A673 (cell line): ENCODE measurements around the gene HIGD2A. TPM values are rescaled to one million over a fixed set of nuclear protein-coding genes. Genes with fewer than 3 reads are reported as not detected.

Experiments
- BruUV-seq: library from RNA; stranded (reverse); fragments of 400-500 nt; replicated peaks from 2 replicates; lab custom pipeline; 2021; lab: Mats Ljungman, UMichigan
- CTCF ChIA-PET: fragments of 300-600 bp; sonication (Branson Sonifier 250); formaldehyde crosslinking; loops from one replicate; lab custom pipeline; 2022; ENCODE audit warnings: antibody characterized with exemption; lab: Charles Lee
- POLR2A ChIA-PET: fragments of 300-600 bp; sonication (Branson Sonifier 250); formaldehyde crosslinking; loops from one replicate; lab custom pipeline; 2022; ENCODE audit warnings: antibody characterized with exemption; ENCODE audit not compliant: low non-redundant PET; lab: Charles Lee
- DNase-seq: peaks from one replicate; pipeline ENCODE4 v3.0.0-alpha.2; 2015; ENCODE audit warnings: low spot score
- H3K27ac ChIP-seq: fragments of 200-600 bp; sonication (generic); 2 replicates; pipeline ENCODE4 v1.5.1; 2016; ENCODE audit warnings: mixed run types, low read depth, mild to moderate bottlenecking, mixed read lengths, antibody characterized with exemption, low read length; ENCODE audit not compliant: poor library complexity, severe bottlenecking
- H3K27me3 ChIP-seq: fragments of 200-600 bp; sonication (generic); replicated peaks from 2 replicates; pipeline ENCODE4 v1.6.1; 2017; ENCODE audit warnings: mixed run types, low read depth, mild to moderate bottlenecking, mixed read lengths, antibody characterized with exemption, low read length; ENCODE audit not compliant: insufficient read depth, poor library complexity
- H3K36me3 ChIP-seq: fragments of 200-600 bp; sonication (generic); 2 replicates; pipeline ENCODE4 v1.6.1; 2016; ENCODE audit warnings: mixed run types, mild to moderate bottlenecking, mixed read lengths, antibody characterized with exemption, low read length; ENCODE audit not compliant: insufficient read depth, poor library complexity, severe bottlenecking
- H3K4me1 ChIP-seq: fragments of 200-600 bp; sonication (generic); 2 replicates; pipeline ENCODE4 v1.6.1; 2017; ENCODE audit warnings: mixed run types, mild to moderate bottlenecking, mixed read lengths, antibody characterized with exemption, low read length; ENCODE audit not compliant: insufficient read depth, poor library complexity, severe bottlenecking
- H3K4me3 ChIP-seq: fragments of 200-600 bp; sonication (generic); 2 replicates; pipeline ENCODE4 v1.5.1; 2016; ENCODE audit warnings: low read depth, mixed run types, mild to moderate bottlenecking, mixed read lengths, low read length; ENCODE audit not compliant: poor library complexity, severe bottlenecking
- H3K9me3 ChIP-seq: fragments of 200-600 bp; sonication (generic); 2 replicates; pipeline ENCODE4 v1.6.1; 2016; ENCODE audit warnings: mixed run types, low read depth, mild to moderate bottlenecking, mixed read lengths, antibody characterized with exemption, low read length; ENCODE audit not compliant: poor library complexity, severe bottlenecking
- CTCF ChIP-seq: fragments of 300-800, 200-600 bp; sonication (generic); conservative IDR thresholded peaks from 2 replicates; pipeline ENCODE4 v1.5.1; 2017; ENCODE audit warnings: low read depth, mild to moderate bottlenecking, antibody characterized with exemption, low read length, moderate library complexity, mixed read lengths
- EZH2 ChIP-seq: fragments of 200-600 bp; sonication (generic); IDR thresholded peaks from 2 replicates; pipeline ENCODE4 v1.6.1; 2017; ENCODE audit warnings: borderline replicate concordance, low read depth, mild to moderate bottlenecking, mixed read lengths, antibody characterized with exemption, low read length; ENCODE audit not compliant: poor library complexity, severe bottlenecking
- intact Hi-C: fragments of 100-400 bp; cut with micrococcal nuclease; formaldehyde crosslinking; loops from one replicate; pipeline ENCODE4 v1.10.0; 2022; ENCODE audit not compliant: unreplicated experiment
- microRNA-seq: library from miRNA; unstranded; fragments of <30 nt; microRNA quantifications from one replicate; pipeline ENCODE4 v1.2.0, GENCODE V29; 2021
- total RNA-seq: library from RNA; stranded (reverse); gene quantifications from 2 replicates; pipeline ENCODE4 v1.2.3, GENCODE V29; 2021

Gene HIGD2A
- total RNA-seq, 1 experiment from 2014 or later: 81.7 TPM

GRCh38 chr5:176438959-176439757 is 50.6 kb downstream of the HIGD2A start:
- BruUV-seq: no TSS peak
- ChIA-PET POLR2A (no interaction called here), CTCF (no interaction called here)
- no peak for TF ChIP-seq CTCF
- no peak for TF ChIP-seq EZH2
- Histone ChIP-seq H3K27me3 (no peaks in the 10 kb centered on the region), H3K4me3 (no peak overlapping the region), H3K27ac (no peak overlapping the region), H3K9me3 (no peaks in the 10 kb centered on the region), H3K4me1 (no peaks in the 10 kb centered on the region), H3K36me3 (no peaks in the 10 kb centered on the region)
- intact Hi-C loops: no loop called here
- DNase-seq: no peak

Small RNA genes lying within 50 kb of the gene (microRNA-seq; reads per million reads assigned to microRNA genes)
- 8.6 reads per million, percentile 27 among the genes with 10 or more reads in this experiment for gene MIR1271

Other genes with a start within 250 kb of the HIGD2A start
- 26.6 and 31.1 TPM in 2 replicates for gene SIMC1, start 150.3 kb upstream of the HIGD2A start, total RNA-seq
- gene KIAA1191, start 27.0 kb upstream of the HIGD2A start, total RNA-seq: 99.3 and 102 TPM in 2 replicates
- 13.6 and 15.8 TPM in 2 replicates for gene ARL10, start 23.3 kb upstream of the HIGD2A start, total RNA-seq
- 57.7 and 66.0 TPM in 2 replicates for gene NOP16, start 153 bp upstream of the HIGD2A start, total RNA-seq
- gene CLTB, start 27.8 kb downstream of the HIGD2A start, total RNA-seq: 48.9 and 61.8 TPM in 2 replicates
- 50.7 and 53.2 TPM in 2 replicates for gene FAF2, start 59.6 kb downstream of the HIGD2A start, total RNA-seq
- gene RNF44, start 148.7 kb downstream of the HIGD2A start, total RNA-seq: 80.3 and 92.8 TPM in 2 replicates
- gene CDHR2, start 160.6 kb downstream of the HIGD2A start, total RNA-seq: 0.35 TPM in 1 of 2 replicates, not detected in the other
- gene GPRIN1, start 221.4 kb downstream of the HIGD2A start, total RNA-seq: 16.7 and 18.9 TPM in 2 replicates
- not detected in 2 replicates for gene SNCB, start 241.8 kb downstream of the HIGD2A start, total RNA-seq
- not detected in 2 replicates for gene EIF4E1B, start 241.9 kb downstream of the HIGD2A start, total RNA-seq